Type B pancreatic cell (in vitro differentiated cells): ENCODE measurements around the gene TRIO. TPM values are rescaled to one million over a fixed set of nuclear protein-coding genes. Genes with fewer than 3 reads are reported as not detected.

Experiments
- DNase-seq: peaks from one replicate; pipeline ENCODE4 v3.0.0; 2021; ENCODE audit warnings: mixed read lengths; ENCODE audit not compliant: unreplicated experiment; ENCODE audit errors: extremely low spot score
- H3K27ac Mint-ChIP-seq: 2 replicates; pipeline ENCODE4 v1.8.0; 2021; ENCODE audit warnings: mild to moderate bottlenecking, mixed read lengths
- H3K27me3 Mint-ChIP-seq: 2 replicates; pipeline ENCODE4 v1.8.0; 2021; ENCODE audit warnings: mixed read lengths
- H3K36me3 Mint-ChIP-seq: 2 replicates; pipeline ENCODE4 v1.8.0; 2021; ENCODE audit warnings: mixed read lengths
- H3K4me1 Mint-ChIP-seq: one replicate; pipeline ENCODE4 v1.8.0; 2021; ENCODE audit warnings: mixed read lengths; ENCODE audit not compliant: unreplicated experiment
- H3K4me3 Mint-ChIP-seq: 2 replicates; pipeline ENCODE4 v1.8.0; 2021; ENCODE audit warnings: mild to moderate bottlenecking, mixed read lengths
- H3K9me3 Mint-ChIP-seq: 2 replicates; pipeline ENCODE4 v1.8.0; 2021; ENCODE audit warnings: mixed read lengths
- CTCF ChIP-seq: fragments of 200-600 bp; sonication (generic); conservative IDR thresholded peaks from 2 replicates; pipeline ENCODE4 v1.5.0; 2021; ENCODE audit warnings: antibody characterized with exemption, mild to moderate bottlenecking
- total RNA-seq: library from RNA; stranded (reverse); gene quantifications from 2 replicates; pipeline ENCODE4 v1.2.1, GENCODE V29; 2021; ENCODE audit warnings: low replicate concordance

The TRIO gene
- total RNA-seq, 1 donor from 2014 or later, result 145 TPM

- Mint-ChIP-seq H3K4me1 (peaks cover 14% of the 10 kb centered on the region), H3K27ac (no peak overlapping the region), H3K9me3 (no peaks in the 10 kb centered on the region), H3K27me3 (no peaks in the 10 kb centered on the region), H3K4me3 (no peak overlapping the region), H3K36me3 (peaks cover 19% of the 10 kb centered on the region)
- no peak for DNase-seq
- no peak for TF ChIP-seq CTCF
These were observed 134.5 kb downstream of the TRIO start for GRCh38 chr5:14277385-14278320.

- no peak for TF ChIP-seq CTCF
- Mint-ChIP-seq H3K4me1 (peaks cover 29% of the 10 kb centered on the region), H3K4me3 (no peak overlapping the region), H3K9me3 (no peaks in the 10 kb centered on the region), H3K36me3 (peaks cover 15% of the 10 kb centered on the region), H3K27me3 (no peaks in the 10 kb centered on the region), H3K27ac (no peak overlapping the region)
- DNase-seq, result no peak
These were observed 137.2 kb downstream of the TRIO start for GRCh38 chr5:14280294-14280854.

GRCh38 chr5:14281746-14282181 lies 138.6 kb downstream of the TRIO start:
- Mint-ChIP-seq H3K27me3 (no peaks in the 10 kb centered on the region), H3K9me3 (no peaks in the 10 kb centered on the region), H3K36me3 (peaks cover 15% of the 10 kb centered on the region), H3K4me1 (peaks cover 25% of the 10 kb centered on the region), H3K27ac (no peak overlapping the region), H3K4me3 (no peak overlapping the region)
- TF ChIP-seq CTCF, result no peak
- DNase-seq, result no peak

- no peak for DNase-seq
- Mint-ChIP-seq H3K27ac (no peak overlapping the region), H3K4me1 (peaks cover 31% of the 10 kb centered on the region), H3K9me3 (no peaks in the 10 kb centered on the region), H3K4me3 (no peak overlapping the region), H3K27me3 (no peaks in the 10 kb centered on the region), H3K36me3 (peaks cover 15% of the 10 kb centered on the region)
- TF ChIP-seq CTCF, result no peak
These were observed 140.0 kb downstream of the TRIO start for GRCh38 chr5:14283139-14283538.

GRCh38 chr5:14284392-14285148 lies 141.4 kb downstream of the TRIO start:
- no peak overlapping the region for H3K27ac Mint-ChIP-seq
- peaks cover 27% of the 10 kb centered on the region for H3K4me1 Mint-ChIP-seq
- peaks cover 14% of the 10 kb centered on the region for H3K36me3 Mint-ChIP-seq
- H3K27me3 Mint-ChIP-seq, result no peaks in the 10 kb centered on the region
- no peaks in the 10 kb centered on the region for H3K9me3 Mint-ChIP-seq
- H3K4me3 Mint-ChIP-seq, result no peak overlapping the region
- no peak for DNase-seq
- no peak for TF ChIP-seq CTCF
